Trophoblast cell (in vitro differentiated cells and primary cell): ENCODE data around the gene PIK3IP1.

Experiments
- DNase-seq, 2 donors: peaks; one replicate each; pipeline ENCODE4 v3.0.0-alpha.2; 2016
- H2AFZ ChIP-seq: 2 replicates; pipeline ENCODE4 v1.6.1; 2013; ENCODE audit warnings: low read length, moderate library complexity, mild to moderate bottlenecking; ENCODE audit not compliant: insufficient read depth, poor library complexity
- H2AK5ac ChIP-seq: 2 replicates; pipeline ENCODE4 v1.6.1; 2013; ENCODE audit warnings: mild to moderate bottlenecking, low read length
- H2BK120ac ChIP-seq: 2 replicates; pipeline ENCODE4 v1.6.1; 2013; ENCODE audit warnings: low read length, mild to moderate bottlenecking, moderate library complexity; ENCODE audit not compliant: insufficient read depth, poor library complexity
- H2BK12ac ChIP-seq: 2 replicates; pipeline ENCODE4 v1.6.1; 2013; ENCODE audit warnings: mild to moderate bottlenecking, low read length, moderate library complexity
- H2BK5ac ChIP-seq: 2 replicates; pipeline ENCODE4 v1.6.1; 2013; ENCODE audit warnings: low read length, low read depth, moderate library complexity, mild to moderate bottlenecking; ENCODE audit not compliant: poor library complexity
- H3K14ac ChIP-seq: 2 replicates; pipeline ENCODE4 v1.6.1; 2013; ENCODE audit warnings: mild to moderate bottlenecking, low read length
- H3K18ac ChIP-seq: 2 replicates; pipeline ENCODE4 v1.6.1; 2013; ENCODE audit warnings: mild to moderate bottlenecking, low read length
- H3K23ac ChIP-seq: 2 replicates; pipeline ENCODE4 v1.6.1; 2013; ENCODE audit warnings: low read length
- H3K27ac ChIP-seq: 2 replicates; pipeline ENCODE4 v1.5.1; 2013; ENCODE audit warnings: low read depth, mild to moderate bottlenecking, inconsistent platforms, low read length, moderate library complexity
- H3K27me3 ChIP-seq: 2 replicates; pipeline ENCODE4 v1.6.1; 2013; ENCODE audit warnings: inconsistent platforms, mild to moderate bottlenecking, low read length, moderate library complexity; ENCODE audit not compliant: insufficient read depth
- H3K36me3 ChIP-seq, 2 experiments: 1 replicate in 1 of 2; 2 replicates in 1 of 2; pipeline ENCODE4 v1.6.1; 2013; ENCODE audit warnings: low read length in 2 of 2, mild to moderate bottlenecking in 2 of 2, moderate library complexity in 1 of 2; ENCODE audit not compliant: insufficient read depth in 2 of 2, control insufficient read depth in 1 of 2
- H3K4ac ChIP-seq: 2 replicates; pipeline ENCODE4 v1.6.1; 2013; ENCODE audit warnings: low read depth, mild to moderate bottlenecking, low read length, moderate library complexity
- H3K4me1 ChIP-seq, 2 experiments: 1 replicate in 1 of 2; 2 replicates in 1 of 2; pipeline ENCODE4 v1.6.1; 2013; ENCODE audit warnings: low read length in 2 of 2, mild to moderate bottlenecking in 2 of 2, moderate library complexity in 1 of 2; ENCODE audit not compliant: insufficient read depth in 2 of 2, control insufficient read depth in 1 of 2
- H3K4me2 ChIP-seq: 2 replicates; pipeline ENCODE4 v1.6.1; 2013; ENCODE audit warnings: inconsistent platforms, mild to moderate bottlenecking, low read length, moderate library complexity
- H3K4me3 ChIP-seq: 2 replicates; pipeline ENCODE4 v1.5.1; 2013; ENCODE audit warnings: mild to moderate bottlenecking, low read depth, low read length, inconsistent platforms
- H3K79me1 ChIP-seq: one replicate; pipeline ENCODE4 v1.6.1; 2013; ENCODE audit warnings: low read length
- H3K79me2 ChIP-seq: 2 replicates; pipeline ENCODE4 v1.6.1; 2013; ENCODE audit warnings: low read length, mild to moderate bottlenecking; ENCODE audit not compliant: control insufficient read depth, insufficient read depth, poor library complexity
- H3K9ac ChIP-seq: 2 replicates; pipeline ENCODE4 v1.6.1; 2013; ENCODE audit warnings: mild to moderate bottlenecking, low read length
- H3K9me3 ChIP-seq: 2 replicates; pipeline ENCODE4 v1.6.1; 2013; ENCODE audit warnings: low read depth, mild to moderate bottlenecking, control low read depth, inconsistent platforms, low read length; ENCODE audit not compliant: insufficient read depth
- H4K12ac ChIP-seq: 2 replicates; pipeline ENCODE4 v1.6.1; 2013; ENCODE audit warnings: low read depth, mild to moderate bottlenecking, low read length, moderate library complexity
- H4K8ac ChIP-seq: 2 replicates; pipeline ENCODE4 v1.6.1; 2013; ENCODE audit warnings: low read depth, mild to moderate bottlenecking, low read length, moderate library complexity
- H4K91ac ChIP-seq: one replicate; pipeline ENCODE4 v1.6.1; 2013; ENCODE audit warnings: low read depth, mild to moderate bottlenecking, low read length, moderate library complexity
- WGBS: extraction: QIAGEN DNeasy Blood & Tissue Kit; methylation state at CpG from one replicate; pipeline ENCODE4 v1.1.7; 2013; ENCODE audit warnings: missing lambda C conversion rate; ENCODE audit not compliant: insufficient read length, insufficient coverage; ENCODE audit errors: extremely low coverage; 5-methylcytosine and 5-hydroxymethylcytosine counted together

The PIK3IP1 gene

DNA sequence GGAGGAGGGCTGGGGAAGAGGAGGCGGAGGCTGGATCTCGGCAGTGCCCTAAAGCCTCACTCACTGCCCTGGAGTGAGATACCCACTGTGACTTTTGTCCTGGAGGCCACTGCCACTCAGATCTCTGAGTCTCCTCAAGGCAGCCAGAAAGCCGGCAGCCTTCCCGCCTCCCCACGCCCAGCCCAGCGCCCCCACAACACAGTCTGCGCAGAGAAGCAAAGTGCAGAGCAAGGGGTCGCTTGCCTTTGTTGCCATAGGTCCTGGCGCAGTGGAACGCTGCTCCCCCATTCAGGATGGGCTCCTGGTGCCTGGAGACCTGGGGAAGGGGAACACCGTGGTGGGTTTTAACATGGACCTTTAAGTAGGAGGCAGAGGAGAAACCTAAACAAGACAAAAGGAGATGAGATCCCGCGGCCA lies 36.3 kb upstream of the PIK3IP1 start:
- H3K79me2 ChIP-seq, result no peaks in the 10 kb centered on the region
- no peak overlapping the region for H3K23ac ChIP-seq
- H3K27me3 ChIP-seq, result no peaks in the 10 kb centered on the region
- no CpG with 5 or more reads among the region's 13 CpGs for WGBS
- H3K9ac ChIP-seq, result no peak overlapping the region
- DNase-seq, result no peak
- H3K4me2 ChIP-seq, result no peak overlapping the region
- no peak overlapping the region for H2AK5ac ChIP-seq
- no peak overlapping the region for H2BK12ac ChIP-seq
- no peaks in the 10 kb centered on the region for H3K79me1 ChIP-seq
- no peak overlapping the region for H4K12ac ChIP-seq
- no peak overlapping the region for H2BK120ac ChIP-seq
- peaks cover 2% of the 10 kb centered on the region for H3K9me3 ChIP-seq
- H3K18ac ChIP-seq, result peak overlapping the region; percentile 27
- H3K27ac ChIP-seq, result peak overlapping the region; percentile 7
- H3K4me1 ChIP-seq, result peaks cover 14 to 20% of the 10 kb centered on the region in 2 experiments
- H3K36me3 ChIP-seq, result peaks cover 52 to 68% of the 10 kb centered on the region in 2 experiments
- peak overlapping the region; percentile 14 for H3K14ac ChIP-seq
- no peak overlapping the region for H2AFZ ChIP-seq
- H2BK5ac ChIP-seq, result no peak overlapping the region
- H4K8ac ChIP-seq, result peak overlapping the region; percentile 5
- H3K4me3 ChIP-seq, result no peak overlapping the region
- H4K91ac ChIP-seq, result no peak overlapping the region
- no peak overlapping the region for H3K4ac ChIP-seq

DNA sequence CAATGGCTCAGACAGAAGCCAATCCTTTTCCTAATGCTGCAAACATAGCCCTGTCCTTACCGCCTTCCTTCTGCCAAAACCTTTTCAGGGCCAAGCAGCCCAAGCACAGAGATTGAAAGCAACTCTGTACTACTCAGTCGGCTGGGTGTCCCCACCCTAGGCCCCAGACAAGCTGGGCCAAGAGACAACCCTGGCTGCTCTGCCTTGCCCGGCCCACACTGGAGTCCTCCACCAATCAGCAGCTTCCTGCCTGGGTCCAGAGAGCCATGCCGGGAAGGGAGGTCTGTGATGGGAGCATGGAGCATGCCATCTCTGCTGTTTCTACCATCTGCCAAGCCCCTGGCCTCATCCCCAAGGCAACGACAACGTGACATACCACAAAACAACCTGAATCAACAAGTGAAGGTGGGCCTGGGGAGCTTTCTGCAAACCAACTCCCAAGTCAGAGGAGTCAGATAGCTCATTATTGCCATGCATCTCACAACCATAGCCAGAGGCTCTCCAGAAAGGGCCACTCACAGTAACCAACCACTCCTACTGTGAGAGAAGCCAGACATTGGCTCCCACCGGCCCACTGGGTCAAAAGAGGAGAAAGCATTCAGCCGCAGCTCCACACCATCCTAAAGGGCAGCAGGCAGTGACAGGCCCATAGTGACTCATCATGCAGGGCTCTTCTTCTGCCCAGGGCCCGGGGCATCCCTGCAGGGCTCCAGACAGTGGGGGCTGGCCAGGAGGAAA lies 35.7 kb upstream of the PIK3IP1 start:
- Histone ChIP-seq H3K27me3 (no peaks in the 10 kb centered on the region), H3K4me2 (no peak overlapping the region), H3K4me3 (no peak overlapping the region), H3K27ac (peak overlapping the region; percentile 30), H4K91ac (no peak overlapping the region), H3K9ac (no peak overlapping the region), H2BK5ac (no peak overlapping the region), H4K12ac (no peak overlapping the region), H3K4ac (no peak overlapping the region), H3K79me1 (no peaks in the 10 kb centered on the region), H3K9me3 (peaks cover 2% of the 10 kb centered on the region), H4K8ac (no peak overlapping the region), H3K18ac (peak overlapping the region; percentile 13), H2BK120ac (no peak overlapping the region), H2AK5ac (no peak overlapping the region), H3K36me3 (peaks cover 52 to 63% of the 10 kb centered on the region in 2 experiments), H3K4me1 (peaks cover 14 to 20% of the 10 kb centered on the region in 2 experiments), H2AFZ (no peak overlapping the region), H3K23ac (no peak overlapping the region), H2BK12ac (no peak overlapping the region), H3K79me2 (no peaks in the 10 kb centered on the region), H3K14ac (no peak overlapping the region)
- WGBS, result no CpG with 5 or more reads among the region's 9 CpGs
- peak; percentile 59 to 73 for DNase-seq

DNA sequence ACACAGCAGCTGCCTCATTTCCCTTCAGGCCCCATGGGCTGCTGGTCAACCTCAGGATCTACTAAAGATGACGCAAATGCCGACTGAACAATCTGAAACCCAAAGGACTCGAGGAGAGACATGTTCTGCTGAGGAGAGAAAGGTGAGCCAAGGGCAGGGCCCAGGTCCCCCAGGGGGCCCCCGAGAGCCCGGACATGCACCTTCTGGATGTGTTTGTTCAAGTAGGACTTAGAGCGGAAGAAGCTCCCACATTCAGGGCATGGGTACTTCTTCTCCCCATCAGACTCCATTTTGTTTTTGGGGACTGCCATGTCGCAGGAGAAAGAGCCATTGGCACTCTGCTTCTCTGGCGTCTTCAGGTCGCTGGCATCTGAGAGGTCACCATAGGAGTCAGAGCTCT lies 34.6 kb upstream of the PIK3IP1 start:
- no peak overlapping the region for H3K4me3 ChIP-seq
- H3K27me3 ChIP-seq, result no peaks in the 10 kb centered on the region
- no CpG with 5 or more reads among the region's 9 CpGs for WGBS
- DNase-seq, result no peak
- H4K91ac ChIP-seq, result no peak overlapping the region
- H3K14ac ChIP-seq, result no peak overlapping the region
- H3K23ac ChIP-seq, result no peak overlapping the region
- H3K9me3 ChIP-seq, result no peaks in the 10 kb centered on the region
- no peak overlapping the region for H3K4ac ChIP-seq
- no peak overlapping the region for H2AK5ac ChIP-seq
- no peak overlapping the region for H4K12ac ChIP-seq
- no peak overlapping the region for H4K8ac ChIP-seq
- H3K4me1 ChIP-seq, result peaks cover 14 to 20% of the 10 kb centered on the region in 2 experiments
- H3K79me2 ChIP-seq, result no peaks in the 10 kb centered on the region
- no peak overlapping the region for H2BK120ac ChIP-seq
- no peak overlapping the region for H3K4me2 ChIP-seq
- no peak overlapping the region for H3K27ac ChIP-seq
- H3K9ac ChIP-seq, result no peak overlapping the region
- no peak overlapping the region for H2BK12ac ChIP-seq
- H2BK5ac ChIP-seq, result no peak overlapping the region
- H2AFZ ChIP-seq, result no peak overlapping the region
- peaks cover 44 to 54% of the 10 kb centered on the region in 2 experiments for H3K36me3 ChIP-seq
- H3K18ac ChIP-seq, result no peak overlapping the region
- no peaks in the 10 kb centered on the region for H3K79me1 ChIP-seq

GRCh38 chr22:31323578-31324550 lies 31.6 kb upstream of the PIK3IP1 start:
- no peak overlapping the region for H3K9ac ChIP-seq
- no peak overlapping the region for H4K8ac ChIP-seq
- DNase-seq, result no peak
- no peak overlapping the region for H4K12ac ChIP-seq
- no peak overlapping the region for H3K4ac ChIP-seq
- no peak overlapping the region for H3K4me3 ChIP-seq
- no peak overlapping the region for H2AFZ ChIP-seq
- H3K27me3 ChIP-seq, result no peaks in the 10 kb centered on the region
- peaks cover 8 to 13% of the 10 kb centered on the region in 2 experiments for H3K4me1 ChIP-seq
- no peak overlapping the region for H2BK5ac ChIP-seq
- peaks cover 33 to 37% of the 10 kb centered on the region in 2 experiments for H3K36me3 ChIP-seq
- H3K9me3 ChIP-seq, result no peaks in the 10 kb centered on the region
- H3K23ac ChIP-seq, result no peak overlapping the region
- H4K91ac ChIP-seq, result no peak overlapping the region
- H2AK5ac ChIP-seq, result no peak overlapping the region
- H2BK12ac ChIP-seq, result no peak overlapping the region
- H3K79me1 ChIP-seq, result no peaks in the 10 kb centered on the region
- no peaks in the 10 kb centered on the region for H3K79me2 ChIP-seq
- no CpG with 5 or more reads among the region's 8 CpGs for WGBS
- H2BK120ac ChIP-seq, result no peak overlapping the region
- H3K18ac ChIP-seq, result no peak overlapping the region
- H3K27ac ChIP-seq, result no peak overlapping the region
- H3K14ac ChIP-seq, result no peak overlapping the region
- no peak overlapping the region for H3K4me2 ChIP-seq
